Neural progenitor cell (in vitro differentiated cells): ENCODE data around the gene PABPC3. TPM values are rescaled to one million over a fixed set of nuclear protein-coding genes. Genes with fewer than 3 reads are reported as not detected.

Experiments used
- DNase-seq: peaks from one replicate; pipeline ENCODE4 v3.0.0-alpha.2; 2016; ENCODE audit warnings: low spot score
- H2AFZ ChIP-seq: fragments of 200-600 bp; sonication (generic); replicated peaks from 2 replicates; pipeline ENCODE4 v1.6.1; 2016; ENCODE audit warnings: antibody characterized with exemption
- H3F3A ChIP-seq: fragments of 200-600 bp; sonication (generic); 2 replicates; pipeline ENCODE4 v1.6.1; 2016; ENCODE audit warnings: antibody characterized with exemption, low read depth
- H3K27ac ChIP-seq: fragments of 200-600 bp; sonication (generic); 2 replicates; pipeline ENCODE4 v1.5.1; 2016; ENCODE audit warnings: mild to moderate bottlenecking
- H3K27me3 ChIP-seq: fragments of 200-600 bp; sonication (generic); 2 replicates; pipeline ENCODE4 v1.6.1; 2016; ENCODE audit warnings: mild to moderate bottlenecking, moderate library complexity
- H3K36me3 ChIP-seq: fragments of 200-600 bp; sonication (generic); 2 replicates; pipeline ENCODE4 v1.5.1; 2016
- H3K4me1 ChIP-seq: fragments of 200-600 bp; sonication (generic); 2 replicates; pipeline ENCODE4 v1.6.1; 2016; ENCODE audit warnings: mixed run types
- H3K4me2 ChIP-seq: fragments of 200-600 bp; sonication (generic); 2 replicates; pipeline ENCODE4 v1.6.1; 2016
- H3K4me3 ChIP-seq: fragments of 200-600 bp; sonication (generic); 2 replicates; pipeline ENCODE4 v1.5.1; 2016
- H3K79me2 ChIP-seq: fragments of 200-600 bp; sonication (generic); 2 replicates; pipeline ENCODE4 v1.6.1; 2016; ENCODE audit warnings: low read depth
- H3K9ac ChIP-seq: fragments of 200-600 bp; sonication (generic); 2 replicates; pipeline ENCODE4 v1.6.1; 2016
- H3K9me3 ChIP-seq: fragments of 200-600 bp; sonication (generic); 2 replicates; pipeline ENCODE4 v1.5.1; 2016; ENCODE audit warnings: low read depth
- H4K20me1 ChIP-seq: fragments of 200-600 bp; sonication (generic); 2 replicates; pipeline ENCODE4 v1.6.1; 2016; ENCODE audit warnings: low read depth
- H3K27ac Mint-ChIP-seq: 3 replicates; pipeline ENCODE4 v1.8.0; 2021; ENCODE audit warnings: mixed read lengths
- H3K27me3 Mint-ChIP-seq: 2 replicates; pipeline ENCODE4 v1.8.0; 2022; ENCODE audit warnings: low read depth, mild to moderate bottlenecking, inconsistent platforms, moderate library complexity, mixed read lengths; ENCODE audit not compliant: insufficient read depth
- H3K36me3 Mint-ChIP-seq: 3 replicates; pipeline ENCODE4 v1.8.0; 2021; ENCODE audit warnings: mixed read lengths
- H3K4me1 Mint-ChIP-seq: 3 replicates; pipeline ENCODE4 v1.8.0; 2021; ENCODE audit warnings: mixed read lengths
- H3K4me3 Mint-ChIP-seq: 3 replicates; pipeline ENCODE4 v1.8.0; 2021; ENCODE audit warnings: mild to moderate bottlenecking, moderate library complexity, mixed read lengths
- H3K9me3 Mint-ChIP-seq: 3 replicates; pipeline ENCODE4 v1.8.0; 2020; ENCODE audit warnings: mixed read lengths
- CTCF ChIP-seq: fragments of 200-600 bp; sonication (generic); IDR thresholded peaks from 2 replicates; pipeline ENCODE4 v1.5.1; 2017; ENCODE audit warnings: antibody characterized with exemption, mild to moderate bottlenecking
- EZH2 ChIP-seq: fragments of 200-600 bp; sonication (generic); IDR thresholded peaks from 2 replicates; pipeline ENCODE4 v1.6.1; 2017; ENCODE audit warnings: antibody characterized with exemption, mild to moderate bottlenecking, moderate library complexity
- EZH2phosphoT487 ChIP-seq: fragments of 200-600 bp; sonication (generic); IDR thresholded peaks from 2 replicates; pipeline ENCODE4 v1.6.1; 2017; ENCODE audit warnings: antibody characterized with exemption
- total RNA-seq: library from RNA; depleted of rRNA; stranded (reverse); fragments of >200 nt; gene quantifications from 2 replicates; pipeline ENCODE4 v1.2.3, GENCODE V29; 2015; ENCODE audit warnings: low replicate concordance

PABPC3 gene
- total RNA-seq, result 0.17 TPM in 1 of 2 replicates, not detected in the other

GRCh38 chr13:25095851-25096453, at the start of gene PABPC3:
TSS of gene PABPC3 (plus strand) at chr13:25096136. CDS start at chr13:25096199, 63 bp downstream.
- DNase-seq, result no peak
- H3K4me3 Mint-ChIP-seq, result no peak within 1 kb of the TSS
- no peak within 1 kb of the TSS for H3K27ac ChIP-seq
- no peak within 1 kb of the TSS for H3K9ac ChIP-seq
- H3K9me3 Mint-ChIP-seq, result no peaks in the 10 kb centered on the region
- no peaks in the 10 kb centered on the region for H3K36me3 ChIP-seq
- TF ChIP-seq EZH2 (no peak), CTCF (no peak), EZH2phosphoT487 (no peak)
- no peak within 1 kb of the TSS for H3K4me2 ChIP-seq
- H3K4me1 ChIP-seq, result no peaks in the 10 kb centered on the region
- H3K79me2 ChIP-seq, result no peaks in the 10 kb centered on the region
- no peaks in the 10 kb centered on the region for H3K9me3 ChIP-seq
- no peak within 1 kb of the TSS for H3K4me3 ChIP-seq
- no peaks in the 10 kb centered on the region for H3K36me3 Mint-ChIP-seq
- peaks cover 4% of the 10 kb centered on the region for H3K27me3 Mint-ChIP-seq
- no peaks in the 10 kb centered on the region for H3F3A ChIP-seq
- H3K4me1 Mint-ChIP-seq, result no peaks in the 10 kb centered on the region
- H4K20me1 ChIP-seq, result no peaks in the 10 kb centered on the region
- H3K27me3 ChIP-seq, result no peaks in the 10 kb centered on the region
- no peak within 1 kb of the TSS for H2AFZ ChIP-seq
- no peak within 1 kb of the TSS for H3K27ac Mint-ChIP-seq

- peaks cover 9% of the 10 kb centered on the region for H3K27me3 Mint-ChIP-seq
Observed at GRCh38 chr13:25046274-25046984, 49.5 kb upstream of the PABPC3 start.

GRCh38 chr13:25046985-25047511, 48.9 kb upstream of the PABPC3 start:
- Mint-ChIP-seq H3K27ac (no peak overlapping the region), H3K36me3 (peaks cover 2% of the 10 kb centered on the region), H3K4me3 (peak overlapping the region; percentile 87), H3K27me3 (peaks cover 9% of the 10 kb centered on the region), H3K4me1 (peaks cover 15% of the 10 kb centered on the region), H3K9me3 (peaks cover 12% of the 10 kb centered on the region)
- DNase-seq, result peak; percentile 83
- no peaks in the 10 kb centered on the region for H3K79me2 ChIP-seq
- peaks cover 14% of the 10 kb centered on the region for H3F3A ChIP-seq
- peaks cover 7% of the 10 kb centered on the region for H3K9me3 ChIP-seq
- H3K27ac ChIP-seq, result no peak overlapping the region
- H3K4me1 ChIP-seq, result no peaks in the 10 kb centered on the region
- peak overlapping the region; percentile 80 for H3K4me2 ChIP-seq
- no peak overlapping the region for H3K9ac ChIP-seq
- peaks cover 28% of the 10 kb centered on the region for H3K27me3 ChIP-seq
- no peaks in the 10 kb centered on the region for H4K20me1 ChIP-seq
- no peaks in the 10 kb centered on the region for H3K36me3 ChIP-seq
- peak overlapping the region; percentile 83 for H2AFZ ChIP-seq
- peak overlapping the region; percentile 59 for H3K4me3 ChIP-seq
- TF ChIP-seq EZH2 (peak; percentile 22), EZH2phosphoT487 (no peak), CTCF (no peak)

More at GRCh38 chr13:25046274-25046984, 49.5 kb upstream of the PABPC3 start:
- TF ChIP-seq CTCF (no peak), EZH2 (no peak), EZH2phosphoT487 (no peak)
- H3K27ac ChIP-seq, result no peak overlapping the region
- peak overlapping the region; percentile 83 for H2AFZ ChIP-seq
- H3K4me2 ChIP-seq, result peak overlapping the region; percentile 80
- no peaks in the 10 kb centered on the region for H3K36me3 ChIP-seq
- H3F3A ChIP-seq, result peaks cover 14% of the 10 kb centered on the region
- peak overlapping the region; percentile 87 for H3K4me3 Mint-ChIP-seq
- no peak overlapping the region for H3K27ac Mint-ChIP-seq
- peaks cover 2% of the 10 kb centered on the region for H3K36me3 Mint-ChIP-seq
- peak overlapping the region; percentile 59 for H3K4me3 ChIP-seq
- H3K9ac ChIP-seq, result no peak overlapping the region
- H3K9me3 ChIP-seq, result peaks cover 4% of the 10 kb centered on the region
- H3K4me1 ChIP-seq, result no peaks in the 10 kb centered on the region
- no peaks in the 10 kb centered on the region for H3K79me2 ChIP-seq
- H3K9me3 Mint-ChIP-seq, result peaks cover 10% of the 10 kb centered on the region
- DNase-seq, result peak; percentile 72
- peaks cover 28% of the 10 kb centered on the region for H3K27me3 ChIP-seq
- peaks cover 15% of the 10 kb centered on the region for H3K4me1 Mint-ChIP-seq
- no peaks in the 10 kb centered on the region for H4K20me1 ChIP-seq
